22Rv1 (cell line): ENCODE data around the gene PACS1.

Source experiments
- ZFX ChIP-seq: fragments of 450-650 bp; IDR thresholded peaks from 2 replicates; pipeline ENCODE4 v1.6.1; 2017; ENCODE audit warnings: antibody characterized with exemption, borderline replicate concordance
- TF ChIP-seq, protein P1 (sequence below): fragments of 450-650 bp; IDR thresholded peaks from 2 replicates; pipeline ENCODE4 v1.5.1; 2017; ENCODE audit warnings: mild to moderate bottlenecking

DNA sequence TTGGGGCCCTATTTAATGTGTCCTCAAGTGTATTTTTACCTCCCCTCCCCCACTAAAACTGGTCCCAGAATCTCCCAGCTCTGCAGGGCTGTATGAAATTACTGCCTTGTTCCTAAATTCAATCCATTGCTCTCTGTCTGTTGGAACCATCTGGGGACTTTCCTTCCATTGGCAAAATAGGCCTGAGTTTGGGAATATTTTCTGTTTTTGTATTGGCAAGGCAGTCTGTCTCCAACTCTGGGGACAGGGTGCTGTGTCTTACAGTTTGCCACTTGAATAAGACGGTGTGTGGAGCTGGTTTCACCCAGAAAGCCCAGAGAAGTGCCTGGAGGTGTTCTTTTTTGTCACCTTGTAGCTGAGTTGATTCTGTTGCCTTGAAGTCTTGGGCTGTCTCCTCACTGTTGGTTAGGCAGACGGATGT, 1.3 kb downstream of the PACS1 start:
- TF ChIP-seq, protein P1, sequence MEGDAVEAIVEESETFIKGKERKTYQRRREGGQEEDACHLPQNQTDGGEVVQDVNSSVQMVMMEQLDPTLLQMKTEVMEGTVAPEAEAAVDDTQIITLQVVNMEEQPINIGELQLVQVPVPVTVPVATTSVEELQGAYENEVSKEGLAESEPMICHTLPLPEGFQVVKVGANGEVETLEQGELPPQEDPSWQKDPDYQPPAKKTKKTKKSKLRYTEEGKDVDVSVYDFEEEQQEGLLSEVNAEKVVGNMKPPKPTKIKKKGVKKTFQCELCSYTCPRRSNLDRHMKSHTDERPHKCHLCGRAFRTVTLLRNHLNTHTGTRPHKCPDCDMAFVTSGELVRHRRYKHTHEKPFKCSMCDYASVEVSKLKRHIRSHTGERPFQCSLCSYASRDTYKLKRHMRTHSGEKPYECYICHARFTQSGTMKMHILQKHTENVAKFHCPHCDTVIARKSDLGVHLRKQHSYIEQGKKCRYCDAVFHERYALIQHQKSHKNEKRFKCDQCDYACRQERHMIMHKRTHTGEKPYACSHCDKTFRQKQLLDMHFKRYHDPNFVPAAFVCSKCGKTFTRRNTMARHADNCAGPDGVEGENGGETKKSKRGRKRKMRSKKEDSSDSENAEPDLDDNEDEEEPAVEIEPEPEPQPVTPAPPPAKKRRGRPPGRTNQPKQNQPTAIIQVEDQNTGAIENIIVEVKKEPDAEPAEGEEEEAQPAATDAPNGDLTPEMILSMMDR = no peak
- no peak for TF ChIP-seq ZFX
